Middle frontal gyrus (tissue), 1 donor: Measurements from ENCODE around the gene TMPRSS11D.

Experiments used
- DNase-seq: peaks from one replicate; pipeline ENCODE4 v3.0.0-alpha.2; 2015; ENCODE audit warnings: low spot score; ENCODE audit errors: extremely low spot score

TMPRSS11D gene

DNA sequence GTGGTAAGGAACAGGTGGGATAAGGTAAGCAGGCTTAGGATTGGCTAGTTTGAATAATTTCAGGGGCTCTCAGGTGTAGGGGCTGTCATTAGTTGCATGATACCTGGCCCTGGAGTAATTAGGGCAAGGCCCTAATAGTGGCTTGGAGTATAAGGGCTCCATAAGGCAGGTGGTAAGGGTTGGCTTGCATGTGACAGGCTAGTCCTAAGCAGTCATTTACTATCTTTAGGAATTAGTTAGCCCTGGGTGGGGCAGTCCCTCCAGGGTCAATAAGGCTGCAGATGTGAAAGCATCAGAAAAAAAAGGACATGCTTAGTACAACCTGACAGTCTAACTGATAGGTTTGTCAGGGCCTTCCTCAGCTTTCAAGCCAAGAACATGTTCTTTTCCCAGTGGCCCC lies 7.8 kb upstream of the TMPRSS11D start:
- no peak for DNase-seq

DNA sequence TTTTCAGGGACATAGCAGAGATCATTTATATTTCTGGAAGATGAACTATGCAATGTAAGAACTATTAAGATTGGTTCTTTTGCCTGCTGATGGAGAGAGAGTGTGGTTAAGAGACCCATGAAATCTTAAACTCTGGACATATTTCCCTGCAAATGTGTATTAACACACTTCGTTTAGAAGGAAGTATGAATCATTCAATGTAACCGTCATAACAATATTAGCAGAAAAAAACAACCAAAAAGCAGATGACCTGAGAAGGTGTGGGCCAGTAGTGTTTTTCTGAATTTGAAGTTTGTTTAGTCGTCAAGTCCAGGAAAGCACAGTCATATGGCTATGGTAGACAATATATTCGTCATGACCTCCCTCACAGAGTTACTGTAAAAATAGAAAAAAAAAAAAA lies 2.5 kb upstream of the TMPRSS11D start:
- no peak for DNase-seq

DNA sequence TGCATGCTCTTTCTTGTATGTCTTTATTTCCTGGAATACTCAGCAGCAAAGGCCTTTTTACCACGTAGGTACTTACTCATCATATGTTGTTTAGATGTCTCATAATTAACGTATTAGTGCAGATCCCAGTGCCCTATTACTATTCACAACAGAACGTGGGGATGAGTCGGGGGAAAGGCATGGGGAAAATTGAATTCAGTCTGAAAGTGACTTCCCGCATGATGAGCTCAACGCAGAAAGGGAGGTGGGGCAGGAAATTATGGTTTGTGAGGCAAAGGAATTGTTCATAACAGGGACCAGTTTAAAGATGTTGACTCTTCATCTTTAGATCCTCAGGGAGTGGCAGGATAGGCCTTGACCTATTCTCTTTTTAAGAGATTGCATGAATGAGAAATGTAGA lies 2.0 kb upstream of the TMPRSS11D start:
- DNase-seq: no peak

DNA sequence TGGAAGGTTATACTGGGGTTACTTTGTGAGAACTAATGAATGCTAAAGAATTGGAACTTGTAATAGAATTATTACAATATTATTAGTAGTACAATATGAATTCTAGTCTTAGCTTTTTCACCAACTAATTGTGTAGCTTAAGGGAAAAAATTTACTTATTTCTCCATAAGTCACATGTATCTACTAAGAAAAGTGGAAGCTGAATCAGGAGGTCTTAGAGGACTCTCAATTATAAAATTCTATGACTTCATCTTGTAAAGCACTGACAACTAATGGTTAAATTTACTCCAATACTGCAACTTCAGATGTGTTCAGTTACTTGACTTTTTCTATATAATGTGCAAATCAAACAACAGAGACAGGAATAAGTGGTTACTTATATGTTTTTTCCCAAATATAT lies 899 bp upstream of the TMPRSS11D start:
- DNase-seq: no peak

DNA sequence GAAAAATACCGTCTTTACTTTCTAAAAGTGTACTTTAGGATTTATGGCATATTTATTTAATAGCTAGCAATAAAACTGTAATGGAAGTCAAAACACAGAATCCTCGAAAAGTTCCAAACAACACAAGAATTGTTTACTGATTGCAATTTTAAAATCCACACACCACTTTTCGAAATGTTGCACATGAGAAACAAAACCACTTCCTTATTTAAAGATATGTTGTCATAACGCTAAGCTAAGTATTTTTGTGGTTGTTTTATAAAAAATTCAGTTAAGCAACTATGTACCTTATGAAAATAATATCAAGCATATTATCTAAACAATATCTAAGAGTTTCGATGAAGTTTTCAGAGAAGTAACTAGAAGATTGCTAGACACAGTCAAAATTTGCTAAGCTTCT lies 344 bp downstream of the TMPRSS11D start:
- no peak for DNase-seq

DNA sequence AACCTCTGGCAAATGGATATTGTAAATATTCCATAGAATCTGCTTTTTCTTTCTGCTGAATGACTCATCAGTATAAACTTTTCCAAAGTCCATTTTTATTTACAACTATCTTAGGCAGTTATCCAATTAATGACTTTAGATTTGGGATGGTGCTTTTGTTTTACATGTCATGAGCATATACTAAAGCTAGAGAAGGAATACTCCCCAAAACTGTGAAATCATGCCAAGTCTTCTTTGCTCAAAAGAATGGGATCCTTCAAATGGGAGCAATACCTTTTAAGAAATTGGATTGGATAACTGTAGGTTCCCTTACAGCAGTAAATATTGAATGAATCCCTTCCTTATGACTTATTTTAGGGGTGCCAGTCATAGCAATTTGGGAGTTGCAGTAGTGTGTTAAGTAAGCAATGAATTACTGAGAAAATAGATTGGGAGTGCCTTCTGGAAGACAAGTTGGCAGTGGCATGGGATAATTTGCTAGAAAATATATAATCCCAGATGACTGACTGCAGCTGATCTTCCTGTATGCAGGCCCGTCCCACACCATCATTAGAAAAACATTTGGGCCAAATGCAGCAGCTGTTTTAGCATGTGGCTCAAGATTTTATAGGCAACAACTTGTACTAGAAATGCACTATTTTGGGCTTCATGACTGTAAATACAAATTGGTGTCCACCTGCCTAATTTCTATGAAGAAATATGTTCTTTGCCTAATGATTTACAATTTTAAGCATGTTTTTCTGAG lies 2.8 kb downstream of the TMPRSS11D start:
- DNase-seq: no peak

DNA sequence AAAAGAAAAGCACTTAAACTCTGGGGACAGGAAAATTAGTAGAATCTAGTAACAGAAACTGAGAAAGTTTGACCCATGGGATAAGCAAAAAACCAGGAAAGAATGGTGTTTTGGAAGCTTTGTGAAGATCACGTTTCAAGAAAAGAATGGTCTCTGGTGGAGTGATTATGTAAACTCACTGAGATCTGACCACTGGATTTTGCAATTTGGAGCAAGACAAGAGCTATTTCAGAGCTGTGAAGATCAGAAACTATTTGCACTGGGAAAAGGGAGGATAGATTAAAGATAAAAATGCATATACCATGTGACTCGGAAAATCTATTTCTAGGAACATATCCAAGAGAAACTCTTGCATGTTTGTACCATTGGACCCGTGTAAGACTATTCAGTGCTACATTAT lies 4.3 kb downstream of the TMPRSS11D start:
- no peak for DNase-seq

DNA sequence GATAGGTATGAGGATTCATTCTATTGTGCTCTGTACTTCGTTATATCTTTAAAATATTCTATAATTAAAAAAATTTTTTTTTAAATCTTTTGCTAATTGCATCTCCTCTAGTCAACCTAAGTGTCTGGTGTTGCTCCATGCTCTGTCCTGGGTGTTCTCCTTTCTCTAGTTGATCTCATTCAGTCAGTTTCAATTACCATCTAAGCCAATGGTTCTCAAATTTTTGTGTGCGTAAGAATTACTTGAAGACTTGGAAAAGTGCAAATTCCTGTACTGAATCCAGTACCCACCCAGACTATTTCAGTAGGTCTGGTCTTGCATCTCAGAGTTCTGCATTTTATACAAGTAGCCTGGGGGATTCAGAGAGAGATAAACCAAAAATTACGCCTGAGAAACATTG lies 6.7 kb downstream of the TMPRSS11D start:
- DNase-seq: no peak

DNA sequence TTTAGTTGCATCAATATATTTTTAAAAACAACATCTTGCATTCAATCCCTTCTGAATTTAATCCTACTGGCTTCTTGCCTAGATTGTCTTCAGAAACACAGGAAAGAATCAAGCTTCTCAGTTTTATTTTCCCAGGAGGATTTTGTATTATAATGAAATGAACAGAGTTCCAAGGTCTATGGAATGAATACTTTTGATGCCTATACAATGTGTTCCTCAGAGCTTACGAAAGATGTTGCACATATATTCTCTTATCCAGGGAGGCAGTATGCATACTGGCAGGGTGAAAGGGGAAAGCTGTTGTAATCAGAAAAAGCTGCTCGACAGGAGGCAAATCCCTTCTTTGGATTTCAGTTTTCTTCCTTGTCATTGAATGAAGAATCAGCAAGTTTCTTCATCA lies 8.8 kb downstream of the TMPRSS11D start:
- DNase-seq: no peak

DNA sequence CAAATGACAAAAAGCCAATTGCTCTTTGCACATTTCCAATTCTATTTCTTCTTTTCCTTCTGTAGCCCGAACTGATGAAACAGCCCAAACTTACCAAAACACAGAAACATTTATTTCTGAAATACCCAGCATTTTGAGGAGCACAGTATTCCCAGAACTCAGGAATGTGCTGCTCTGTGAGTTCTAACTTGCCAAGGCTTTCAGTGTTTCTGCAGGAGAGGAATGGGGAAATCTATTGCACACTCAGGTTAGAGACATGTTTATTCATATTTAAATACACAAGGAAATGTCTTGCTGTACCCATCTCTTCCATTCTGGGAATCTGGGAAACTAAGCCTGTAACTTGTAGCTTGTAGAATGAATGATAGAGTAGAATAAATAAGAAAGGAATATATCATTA lies 10.7 kb downstream of the TMPRSS11D start:
- no peak for DNase-seq

DNA sequence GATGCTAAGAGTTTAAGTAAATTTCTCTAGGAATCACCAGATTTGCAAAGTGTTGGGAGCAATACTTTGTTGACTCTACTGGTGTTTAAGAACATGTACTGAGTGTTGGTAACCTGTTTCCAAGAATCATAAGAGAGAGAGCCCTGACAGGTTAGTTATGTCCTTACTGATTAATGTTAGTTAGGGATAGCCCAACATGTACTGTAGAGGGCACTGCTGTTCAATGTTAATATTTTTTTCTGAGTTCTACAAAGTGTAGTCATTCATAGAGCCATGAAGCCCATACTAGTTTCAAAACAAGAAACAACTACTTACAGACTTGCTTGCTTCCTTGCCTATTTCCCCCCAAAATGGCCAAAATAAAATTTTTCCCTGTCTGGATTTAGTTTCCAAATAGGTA lies 11.9 kb downstream of the TMPRSS11D start:
- DNase-seq: no peak

DNA sequence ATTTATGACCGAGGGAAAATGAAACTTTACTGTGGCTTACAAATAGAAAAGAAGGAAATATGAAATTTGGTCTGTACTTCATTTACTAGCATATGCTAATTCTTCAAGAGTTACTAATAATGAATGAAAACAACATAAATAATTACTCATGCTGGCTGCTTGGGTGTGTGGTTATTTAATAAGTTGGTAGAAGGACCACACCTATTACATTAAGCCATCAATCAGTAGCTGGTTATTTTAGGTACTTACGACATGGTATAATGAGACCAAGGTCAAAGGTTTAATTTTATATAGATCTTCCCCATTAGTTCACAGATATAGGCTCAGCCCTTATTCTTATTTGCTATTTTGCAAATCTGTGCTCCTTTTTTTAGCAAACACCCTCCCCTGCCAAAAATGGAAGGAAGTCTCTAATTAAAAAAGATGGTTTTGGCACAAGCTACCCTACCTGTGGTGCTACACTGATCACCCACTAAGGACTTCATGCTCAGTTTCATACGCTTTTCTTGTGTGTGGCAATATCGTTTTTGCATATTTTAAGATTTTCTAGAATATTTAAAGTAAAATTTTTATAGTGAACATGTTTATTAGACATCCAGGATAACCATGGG lies 14.1 kb downstream of the TMPRSS11D start:
- no peak for DNase-seq

DNA sequence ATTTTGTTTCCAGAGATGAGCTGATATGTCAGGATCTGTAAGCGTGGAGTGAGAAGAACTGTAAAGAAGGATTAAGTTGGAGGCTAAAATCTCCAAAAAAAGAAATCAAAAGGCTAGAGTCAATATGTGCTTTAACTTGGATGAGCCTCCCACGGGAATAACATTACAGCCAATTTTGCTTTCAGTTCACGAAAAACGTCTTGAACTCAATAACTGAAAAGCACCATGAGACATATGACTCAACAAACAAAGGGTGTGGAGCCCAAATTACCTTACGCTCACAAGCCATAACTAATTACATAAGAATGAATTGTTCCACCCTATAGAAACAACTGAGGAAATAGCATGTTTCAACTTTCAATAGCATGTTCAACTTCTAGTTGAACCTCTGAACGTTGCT lies 22.3 kb downstream of the TMPRSS11D start:
- DNase-seq: no peak

DNA sequence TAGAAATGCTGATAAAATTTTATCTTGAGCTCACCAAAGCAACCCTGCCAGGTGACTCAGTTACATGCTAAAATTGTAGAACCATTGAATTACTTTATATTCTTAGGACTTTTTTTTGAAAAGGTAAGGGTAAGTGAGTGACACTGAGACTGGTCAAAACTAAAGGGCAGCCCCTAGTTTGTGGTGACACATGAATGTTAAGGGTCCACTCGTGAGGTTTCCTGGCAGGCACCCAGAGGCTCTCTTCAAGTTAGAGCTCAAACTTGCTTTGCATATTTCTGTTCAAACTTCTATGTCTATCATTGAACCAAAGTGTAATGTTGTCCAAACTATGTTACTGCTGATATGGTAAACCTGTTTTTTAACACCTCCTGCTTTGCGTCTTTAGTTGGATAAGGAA lies 30.5 kb downstream of the TMPRSS11D start:
- no peak for DNase-seq

DNA sequence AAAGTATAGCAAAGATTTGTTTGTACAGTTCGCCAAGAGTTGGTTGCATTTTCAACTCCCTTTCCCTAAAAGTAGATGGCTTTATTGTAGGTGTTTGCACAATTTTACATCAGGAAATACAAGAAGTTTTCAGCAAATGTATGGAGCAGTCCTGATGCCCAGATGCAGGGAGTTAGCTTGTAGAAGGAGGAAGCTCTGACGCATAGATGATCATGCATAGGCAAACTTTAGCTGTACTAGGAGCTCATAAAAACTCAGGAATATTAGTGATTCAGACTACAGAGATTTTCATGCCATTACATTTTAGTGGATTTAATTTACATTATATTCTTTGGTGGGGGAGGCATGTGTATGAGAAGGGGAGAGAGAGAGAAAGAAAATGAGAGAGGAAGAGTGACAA lies 62.9 kb downstream of the TMPRSS11D start:
- DNase-seq: no peak

DNA sequence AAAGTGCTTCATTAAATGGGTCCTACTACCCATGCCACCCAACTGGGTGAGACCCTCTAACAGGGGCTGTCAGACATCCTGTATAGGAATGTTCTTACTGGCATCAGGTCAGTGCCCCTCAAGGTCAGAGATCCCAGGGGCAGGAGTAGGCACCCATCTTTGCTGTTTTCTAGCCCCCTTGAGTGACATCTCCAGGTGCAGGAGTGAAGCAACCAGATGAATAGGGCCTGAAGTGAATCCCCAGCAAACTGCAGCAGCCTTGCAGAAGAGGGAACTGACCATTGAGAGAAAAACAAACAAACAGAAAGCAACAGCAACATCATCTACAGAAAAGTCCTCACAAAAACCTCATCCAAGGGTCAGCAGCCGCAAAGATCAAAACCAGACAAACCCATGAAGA lies 73.8 kb downstream of the TMPRSS11D start:
- DNase-seq: no peak

DNA sequence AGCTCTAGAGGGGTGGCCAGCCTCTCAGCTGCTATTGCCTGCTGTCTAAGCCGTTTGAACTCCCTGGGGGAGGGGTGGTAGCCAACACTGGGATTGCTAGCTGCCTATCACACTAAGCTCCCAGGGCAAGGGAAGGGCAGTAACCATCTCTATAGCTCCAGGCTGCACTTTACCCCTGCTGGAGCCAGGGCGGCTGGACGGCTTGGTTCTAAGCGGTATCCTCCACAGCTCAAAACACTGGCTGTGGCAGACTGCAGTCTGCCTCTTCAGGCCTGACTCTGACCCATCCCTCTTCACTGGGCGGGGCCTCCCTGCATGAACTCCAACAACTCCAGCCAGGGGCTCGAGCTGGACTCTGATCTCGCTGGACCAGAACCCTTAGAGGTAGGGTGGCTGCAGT lies 74.3 kb downstream of the TMPRSS11D start:
- DNase-seq: no peak

DNA sequence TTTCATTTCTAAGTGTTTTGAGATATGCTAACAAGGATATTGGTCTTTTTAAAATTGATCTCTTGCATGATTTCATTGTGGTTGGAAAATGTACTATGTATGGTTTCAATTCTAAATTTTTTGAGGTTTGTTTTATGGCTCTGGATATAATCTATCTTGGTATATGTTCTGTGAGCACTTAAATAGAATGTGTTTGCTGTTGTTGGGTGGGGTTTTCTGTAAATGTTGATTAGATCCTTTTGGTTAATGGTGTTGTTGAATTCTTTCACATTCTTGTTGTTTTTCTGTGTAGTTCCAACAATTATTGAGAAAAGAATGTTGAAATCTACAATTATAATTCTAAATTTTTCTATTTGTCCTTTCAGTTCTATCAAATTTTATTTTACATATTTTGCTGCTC lies 87.0 kb downstream of the TMPRSS11D start:
- DNase-seq: no peak

DNA sequence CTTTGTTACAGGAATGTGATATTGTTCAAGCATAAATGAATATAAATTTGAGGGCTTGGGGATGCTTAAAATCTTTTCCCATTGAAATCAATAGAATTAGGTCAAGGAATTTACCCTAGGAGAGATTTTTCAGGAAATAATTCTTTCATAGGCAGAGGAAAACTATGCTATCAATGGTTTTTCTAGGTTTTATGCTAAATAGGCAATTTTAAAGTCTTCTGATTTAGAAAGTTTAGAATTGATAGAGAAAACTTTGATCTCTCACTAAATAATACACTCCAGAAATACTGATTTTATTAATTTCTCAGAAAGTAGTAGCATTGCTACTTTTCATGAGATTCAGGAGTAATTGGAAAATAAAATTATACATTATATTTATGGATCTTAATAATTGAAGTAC lies 93.1 kb downstream of the TMPRSS11D start:
- DNase-seq: no peak

DNA sequence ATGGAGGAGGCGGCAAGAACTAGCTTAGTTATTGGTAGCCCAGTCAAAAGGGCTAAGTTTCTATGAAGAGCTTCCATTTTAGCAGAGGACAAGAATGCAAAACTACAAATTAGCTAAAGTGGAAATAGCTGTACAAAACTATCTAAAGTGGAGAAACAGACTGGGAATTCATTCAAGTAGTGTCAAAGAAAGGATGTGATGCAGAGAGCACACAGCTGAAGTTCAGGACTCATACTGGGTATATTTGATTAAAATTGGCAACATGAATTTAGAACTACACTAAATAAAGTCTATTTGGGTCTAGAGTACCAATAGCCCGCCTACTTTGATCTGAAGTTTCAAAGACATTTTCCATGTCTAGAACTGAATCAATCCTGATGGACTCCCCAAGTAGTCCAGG lies 96.5 kb downstream of the TMPRSS11D start:
- DNase-seq: no peak

DNA sequence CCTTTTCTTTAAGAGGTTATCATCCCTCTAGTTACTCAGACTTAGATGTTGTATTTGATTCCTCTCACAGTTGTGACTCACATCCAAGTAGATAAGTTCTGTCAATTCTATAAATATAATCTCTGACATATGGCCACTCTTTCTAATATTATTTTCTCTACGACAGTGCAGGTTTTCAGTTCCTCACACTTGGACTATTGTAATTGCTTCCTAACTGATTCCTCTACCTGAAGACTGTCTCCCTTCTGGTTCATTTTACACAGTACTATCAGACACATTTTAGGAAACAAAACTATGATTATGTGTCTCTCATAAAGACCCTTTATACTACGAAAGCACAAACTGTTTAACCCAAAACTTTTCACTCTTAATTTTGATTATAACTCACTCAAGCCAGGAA lies 98.3 kb downstream of the TMPRSS11D start:
- no peak for DNase-seq

DNA sequence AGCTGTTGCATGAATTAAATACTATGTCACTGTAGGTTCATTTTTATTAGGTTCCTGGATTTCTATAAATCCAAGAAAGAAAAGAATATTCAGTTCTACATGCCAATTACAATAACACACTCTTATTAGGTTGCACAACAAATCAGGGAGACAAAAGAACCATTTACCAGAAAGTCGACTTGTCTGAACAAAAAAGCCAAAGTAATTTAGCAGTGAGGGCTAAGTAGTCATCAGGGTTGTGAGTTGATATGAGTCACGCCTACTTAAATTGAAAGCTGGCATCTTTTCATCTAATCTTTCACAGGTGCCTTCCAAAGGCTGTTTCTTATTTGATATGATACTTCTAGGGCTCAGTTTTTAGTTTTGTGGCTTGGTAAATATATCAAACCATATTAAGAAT lies 104.2 kb downstream of the TMPRSS11D start:
- DNase-seq: no peak

DNA sequence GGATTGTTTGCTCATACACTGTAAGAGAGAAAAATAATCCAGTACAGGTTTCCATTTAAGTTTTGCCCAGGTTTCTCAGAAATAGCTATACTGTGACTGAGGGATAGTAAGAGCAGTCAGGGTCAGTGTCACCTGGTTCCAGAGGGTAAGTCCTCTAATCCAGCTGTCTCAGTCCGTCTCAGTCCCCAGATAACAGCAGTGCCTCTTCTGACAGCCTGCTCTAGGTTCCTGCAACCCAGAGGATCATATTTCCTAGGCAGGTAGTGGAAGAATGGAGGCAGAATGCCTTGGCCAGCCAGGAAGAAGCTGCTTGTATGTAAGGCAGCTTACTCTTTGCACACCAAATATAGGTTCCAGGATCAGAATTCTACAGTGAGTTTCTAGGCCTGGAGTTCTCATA lies 107.1 kb downstream of the TMPRSS11D start:
- no peak for DNase-seq
